CD14-positive monocyte (primary cell): Measurements from ENCODE around the gene B3GLCT. TPM values are rescaled to one million over a fixed set of nuclear protein-coding genes. Genes with fewer than 3 reads are reported as not detected.
A peak's percentile ranks its signal among the peaks of the same experiment; 100 is the strongest.

Source experiments
- DNase-seq, 3 donors: peaks; one replicate each; pipeline ENCODE4 v3.0.0-alpha.2; 2011 to 2022
- H2AFZ ChIP-seq: 2 replicates; pipeline ENCODE4 v1.6.0; 2012; ENCODE audit warnings: mild to moderate bottlenecking, low read depth, low read length, inconsistent platforms; ENCODE audit not compliant: insufficient read depth, poor library complexity, severe bottlenecking
- H3K27ac ChIP-seq, 2 donors: 1 replicate in 1 of 2; 2 replicates in 1 of 2; pipeline ENCODE4 v1.5.1; 2012 to 2013; ENCODE audit warnings: low read length in 2 of 2, control low read depth in 1 of 2, inconsistent platforms in 1 of 2, low read depth in 1 of 2, mild to moderate bottlenecking in 1 of 2
- H3K27me3 ChIP-seq, 2 donors: one replicate each; pipeline versions ENCODE4 v1.6.0 to v1.6.1; 2011 to 2013; ENCODE audit warnings: low read length in 2 of 2; ENCODE audit not compliant: control insufficient read depth in 2 of 2, insufficient read depth in 2 of 2
- H3K36me3 ChIP-seq, 2 donors: replicated peaks in 1 of 2; 1 replicate in 1 of 2; 2 replicates in 1 of 2; pipeline versions ENCODE4 v1.5.1 to v1.6.1; 2012 to 2013; ENCODE audit warnings: low read length in 2 of 2, control low read depth in 1 of 2, inconsistent platforms in 1 of 2, mild to moderate bottlenecking in 1 of 2; ENCODE audit not compliant: insufficient read depth in 2 of 2, control insufficient read depth in 1 of 2
- H3K4me1 ChIP-seq, 2 donors: 1 replicate in 1 of 2; 2 replicates in 1 of 2; pipeline versions ENCODE4 v1.5.1 to v1.6.1; 2012 to 2013; ENCODE audit warnings: low read length in 2 of 2, control low read depth in 1 of 2, inconsistent platforms in 1 of 2, mild to moderate bottlenecking in 1 of 2, moderate library complexity in 1 of 2; ENCODE audit not compliant: insufficient read depth in 2 of 2, control insufficient read depth in 1 of 2
- H3K4me2 ChIP-seq: replicated peaks from 2 replicates; pipeline ENCODE3; 2012; ENCODE audit warnings: low read length, moderate library complexity, mild to moderate bottlenecking; ENCODE audit not compliant: poor library complexity, severe bottlenecking; ENCODE audit errors: extremely low read depth
- H3K4me3 ChIP-seq, 3 experiments: fragments of 200-600 bp in 1 of 3; sonication (generic) in 1 of 3; replicated peaks in 1 of 3; 1 replicate in 2 of 3; 2 replicates in 1 of 3; pipeline ENCODE4 v1.5.1; 2011 to 2013; ENCODE audit warnings: low read length in 3 of 3, mild to moderate bottlenecking in 3 of 3, control low read depth in 2 of 3, low read depth in 2 of 3, inconsistent platforms in 1 of 3, moderate library complexity in 1 of 3
- H3K79me2 ChIP-seq: 2 replicates; pipeline ENCODE4 v1.6.0; 2012; ENCODE audit warnings: mild to moderate bottlenecking, control low read depth, inconsistent platforms, low read length, moderate library complexity; ENCODE audit not compliant: insufficient read depth
- H3K9ac ChIP-seq: 2 replicates; pipeline ENCODE4 v1.6.0; 2017; ENCODE audit warnings: low read length, mild to moderate bottlenecking; ENCODE audit not compliant: insufficient read depth, poor library complexity, severe bottlenecking
- H3K9me3 ChIP-seq, 2 donors: replicated peaks in 1 of 2; 1 replicate in 1 of 2; 2 replicates in 1 of 2; pipeline versions ENCODE4 v1.5.1 to v1.6.1; 2012 to 2013; ENCODE audit warnings: low read length in 2 of 2, control low read depth in 1 of 2; ENCODE audit not compliant: control insufficient read depth in 1 of 2, insufficient read depth in 1 of 2
- H4K20me1 ChIP-seq: 2 replicates; pipeline ENCODE4 v1.6.0; 2012; ENCODE audit warnings: mild to moderate bottlenecking, low read length, control low read depth, moderate library complexity; ENCODE audit not compliant: insufficient read depth
- H3K27ac Mint-ChIP-seq, 7 donors: one replicate each; pipeline ENCODE4 v1.8.0; 2020; ENCODE audit warnings: mild to moderate bottlenecking in 7 of 7, mixed read lengths in 7 of 7, moderate library complexity in 6 of 7, inconsistent platforms in 2 of 7
- H3K27me3 Mint-ChIP-seq, 3 donors: one replicate each; pipeline ENCODE4 v1.8.0; 2021 to 2022; ENCODE audit warnings: low read depth in 3 of 3, mild to moderate bottlenecking in 3 of 3, mixed read lengths in 3 of 3, moderate library complexity in 3 of 3, inconsistent platforms in 1 of 3
- H3K36me3 Mint-ChIP-seq, 2 donors: one replicate each; pipeline ENCODE4 v1.8.0; 2020; ENCODE audit warnings: mixed read lengths in 2 of 2, inconsistent platforms in 1 of 2, mild to moderate bottlenecking in 1 of 2
- H3K4me1 Mint-ChIP-seq: one replicate; pipeline ENCODE4 v1.8.0; 2020; ENCODE audit warnings: mild to moderate bottlenecking, mixed read lengths
- H3K4me3 Mint-ChIP-seq, 2 donors: one replicate each; pipeline ENCODE4 v1.8.0; 2020; ENCODE audit warnings: mild to moderate bottlenecking in 2 of 2, mixed read lengths in 2 of 2, moderate library complexity in 1 of 2
- H3K9me3 Mint-ChIP-seq, 7 donors: one replicate each; pipeline ENCODE4 v1.8.0; 2020 to 2022; ENCODE audit warnings: mixed read lengths in 7 of 7, mild to moderate bottlenecking in 6 of 7, moderate library complexity in 6 of 7, inconsistent platforms in 2 of 7
- CTCF ChIP-seq: fragments of 200-600 bp; IDR thresholded peaks from one replicate; pipeline ENCODE4 v1.8.0; 2022; ENCODE audit warnings: antibody characterized with exemption, mild to moderate bottlenecking
- WGBS: methylation state at CpG from one replicate; pipeline ENCODE4 v1.1.5; 2013; ENCODE audit warnings: missing lambda C conversion rate; ENCODE audit not compliant: insufficient coverage; 5-methylcytosine and 5-hydroxymethylcytosine counted together
- intact Hi-C, 2 donors: fragments of 100-400 bp; cut with micrococcal nuclease; formaldehyde crosslinking; loops; one replicate each; pipeline versions ENCODE4 v1.15.0 to v1.15.1; 2023
- polyA plus RNA-seq, 3 donors: library from polyadenylated mRNA; depleted of rRNA in 1 of 3; unstranded in 2 of 3; stranded (reverse) in 1 of 3; fragments of 300-500 nt in 2 of 3; fragments of >200 nt in 1 of 3; fragmentation: Illumina TruSeq in 2 of 3; gene quantifications; 1 replicate in 2 of 3; 2 replicates in 1 of 3; pipeline ENCODE4 v1.2.3, GENCODE V29; 2012 to 2021

Gene B3GLCT
- polyA plus RNA-seq, 3 donors, result 0.63 to 2.0 (median 2.0) TPM

- peaks cover 0 to 2% (median 0%) of the 10 kb centered on the region in 7 donors for H3K9me3 Mint-ChIP-seq
- H3K27me3 Mint-ChIP-seq, result peaks cover 0 to 2% (median 0%) of the 10 kb centered on the region in 3 donors
- Histone ChIP-seq H3K79me2 (no peaks in the 10 kb centered on the region), H3K36me3 (no peaks in the 10 kb centered on the region), H3K9me3 (no peaks in the 10 kb centered on the region), H3K4me2 (no peak overlapping the region), H3K4me3 (no peak overlapping the region), H4K20me1 (no peaks in the 10 kb centered on the region), H3K27me3 (no peaks in the 10 kb centered on the region), H3K27ac (no peak overlapping the region), H3K4me1 (no peaks in the 10 kb centered on the region), H2AFZ (no peak overlapping the region), H3K9ac (no peak overlapping the region)
- intact Hi-C loops, result no loop called here
- peak overlapping the region in 1 of 7 donors; percentile 24 for H3K27ac Mint-ChIP-seq
- TF ChIP-seq CTCF, result no peak
- no peaks in the 10 kb centered on the region for H3K36me3 Mint-ChIP-seq
- no peak for DNase-seq
- no peak overlapping the region for H3K4me3 Mint-ChIP-seq
- WGBS, result 93% methylated on average over 6 of the region's 7 CpGs
- H3K4me1 Mint-ChIP-seq, result no peaks in the 10 kb centered on the region
Observed at GRCh38 chr13:31223215-31223614, 23.4 kb downstream of the B3GLCT start.

GRCh38 chr13:31223640-31224039 lies 23.9 kb downstream of the B3GLCT start:
- no peak for TF ChIP-seq CTCF
- no peak overlapping the region for H3K9ac ChIP-seq

More at GRCh38 chr13:31223640-31224039, 23.9 kb downstream of the B3GLCT start:
- no peak for DNase-seq
- Histone ChIP-seq H3K27me3 (no peaks in the 10 kb centered on the region), H3K4me1 (no peaks in the 10 kb centered on the region), H3K27ac (no peak overlapping the region), H3K4me3 (no peak overlapping the region), H3K36me3 (no peaks in the 10 kb centered on the region), H3K9me3 (no peaks in the 10 kb centered on the region), H3K79me2 (no peaks in the 10 kb centered on the region), H3K4me2 (no peak overlapping the region), H4K20me1 (no peaks in the 10 kb centered on the region), H2AFZ (no peak overlapping the region)
- peaks cover 0 to 2% (median 0%) of the 10 kb centered on the region in 3 donors for H3K27me3 Mint-ChIP-seq
- H3K27ac Mint-ChIP-seq, result peak overlapping the region in 1 of 7 donors; percentile 24
- no CpG with 5 or more reads among the region's 2 CpGs for WGBS
- no peak overlapping the region for H3K4me3 Mint-ChIP-seq
- no peaks in the 10 kb centered on the region for H3K36me3 Mint-ChIP-seq
- H3K9me3 Mint-ChIP-seq, result peaks cover 0 to 2% (median 0%) of the 10 kb centered on the region in 7 donors
- H3K4me1 Mint-ChIP-seq, result no peaks in the 10 kb centered on the region
- intact Hi-C loops, result no loop called here
